HG03354 (cell line): ENCODE results near the gene SLC17A4.

Experiments
- ATAC-seq: cut with Tn5 transposase; IDR thresholded peaks from one replicate; pipeline ENCODE4 v1.9.1; 2021; ENCODE audit warnings: mild to moderate bottlenecking; ENCODE audit not compliant: unreplicated experiment, poor library complexity, severe bottlenecking

SLC17A4 gene

GRCh38 chr6:25754535-25754934 is at the start of gene SLC17A4:
SLC17A4 (plus strand) TSS chr6:25754742; CDS start chr6:25761963, 7,221 bp downstream.
- no peak for ATAC-seq

GRCh38 chr6:25706314-25707014 is 48.1 kb upstream of the SLC17A4 start:
- no peak for ATAC-seq

GRCh38 chr6:25709761-25710160 is 44.8 kb upstream of the SLC17A4 start:
- ATAC-seq = no peak

- no peak for ATAC-seq
Measured at GRCh38 chr6:25710287-25710686, 44.3 kb upstream of the SLC17A4 start.

GRCh38 chr6:25713824-25714223 is 40.7 kb upstream of the SLC17A4 start:
- no peak for ATAC-seq

- no peak for ATAC-seq
Measured at GRCh38 chr6:25714765-25715164, 39.8 kb upstream of the SLC17A4 start.

GRCh38 chr6:25715794-25716193 is 38.7 kb upstream of the SLC17A4 start:
- no peak for ATAC-seq

GRCh38 chr6:25717866-25718740 is 36.4 kb upstream of the SLC17A4 start:
- no peak for ATAC-seq

- no peak for ATAC-seq
Measured at GRCh38 chr6:25726122-25726911, 28.2 kb upstream of the SLC17A4 start.

- ATAC-seq = no peak
Measured at GRCh38 chr6:25727028-25727427, 27.5 kb upstream of the SLC17A4 start.

GRCh38 chr6:25730907-25731306 is 23.6 kb upstream of the SLC17A4 start:
- no peak for ATAC-seq

GRCh38 chr6:25731721-25732120 is 22.8 kb upstream of the SLC17A4 start:
- no peak for ATAC-seq

GRCh38 chr6:25732468-25733198 is 21.9 kb upstream of the SLC17A4 start:
- ATAC-seq = no peak

- no peak for ATAC-seq
Measured at GRCh38 chr6:25735261-25735660, 19.3 kb upstream of the SLC17A4 start.

GRCh38 chr6:25743868-25744267 is 10.7 kb upstream of the SLC17A4 start:
- no peak for ATAC-seq

- no peak for ATAC-seq
Measured at GRCh38 chr6:25745836-25746235, 8.7 kb upstream of the SLC17A4 start.

- ATAC-seq = no peak
Measured at GRCh38 chr6:25746968-25747367, 7.6 kb upstream of the SLC17A4 start.

- ATAC-seq = no peak
Measured at GRCh38 chr6:25747477-25747876, 7.1 kb upstream of the SLC17A4 start.

- no peak for ATAC-seq
Measured at GRCh38 chr6:25748049-25748448, 6.5 kb upstream of the SLC17A4 start.
